ENCODE results near the gene TEX261.

GRCh38 chr2:71043531-71044407 is 49.1 kb upstream of the TEX261 start:
- TF ChIP-seq, protein P1, sequence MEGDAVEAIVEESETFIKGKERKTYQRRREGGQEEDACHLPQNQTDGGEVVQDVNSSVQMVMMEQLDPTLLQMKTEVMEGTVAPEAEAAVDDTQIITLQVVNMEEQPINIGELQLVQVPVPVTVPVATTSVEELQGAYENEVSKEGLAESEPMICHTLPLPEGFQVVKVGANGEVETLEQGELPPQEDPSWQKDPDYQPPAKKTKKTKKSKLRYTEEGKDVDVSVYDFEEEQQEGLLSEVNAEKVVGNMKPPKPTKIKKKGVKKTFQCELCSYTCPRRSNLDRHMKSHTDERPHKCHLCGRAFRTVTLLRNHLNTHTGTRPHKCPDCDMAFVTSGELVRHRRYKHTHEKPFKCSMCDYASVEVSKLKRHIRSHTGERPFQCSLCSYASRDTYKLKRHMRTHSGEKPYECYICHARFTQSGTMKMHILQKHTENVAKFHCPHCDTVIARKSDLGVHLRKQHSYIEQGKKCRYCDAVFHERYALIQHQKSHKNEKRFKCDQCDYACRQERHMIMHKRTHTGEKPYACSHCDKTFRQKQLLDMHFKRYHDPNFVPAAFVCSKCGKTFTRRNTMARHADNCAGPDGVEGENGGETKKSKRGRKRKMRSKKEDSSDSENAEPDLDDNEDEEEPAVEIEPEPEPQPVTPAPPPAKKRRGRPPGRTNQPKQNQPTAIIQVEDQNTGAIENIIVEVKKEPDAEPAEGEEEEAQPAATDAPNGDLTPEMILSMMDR (conservative IDR thresholded peaks at IDR 0.05; ENCODE audit: low read depth in 2 of 2), result no peak
- TF ChIP-seq REST (IDR thresholded peaks at IDR 0.05; ENCODE audit: unreplicated experiment) (no peak), EZH2 (IDR thresholded peaks at IDR 0.05; ENCODE audit: low read depth, unreplicated experiment) (no peak), POLR2AphosphoS5 (IDR thresholded peaks at IDR 0.05; ENCODE audit: low read depth) (no peak)

Data from GM23338 (cell line).